SH-SY5Y (cell line): ENCODE data around the gene TM9SF3.

Source experiments
- GATA2 ChIP-seq: IDR thresholded peaks from 2 replicates; pipeline ENCODE4 v1.6.1; 2011; ENCODE audit warnings: mild to moderate bottlenecking, low read depth, low read length
- GATA3 ChIP-seq: IDR thresholded peaks from 2 replicates; pipeline ENCODE4 v1.6.1; 2011; ENCODE audit warnings: low read depth, mild to moderate bottlenecking, low read length, moderate library complexity

The TM9SF3 gene

GRCh38 chr10:96612055-96612830 is 25.4 kb upstream of the TM9SF3 start:
- no peak for TF ChIP-seq GATA3
- TF ChIP-seq GATA2 = no peak

GRCh38 chr10:96610817-96611216 is 24.0 kb upstream of the TM9SF3 start:
- TF ChIP-seq GATA3 (no peak), GATA2 (no peak)

GRCh38 chr10:96609510-96609909 is 22.7 kb upstream of the TM9SF3 start:
- no peak for TF ChIP-seq GATA3
- no peak for TF ChIP-seq GATA2

GRCh38 chr10:96608805-96609204 is 22.0 kb upstream of the TM9SF3 start:
- TF ChIP-seq GATA3 = no peak
- no peak for TF ChIP-seq GATA2

- TF ChIP-seq GATA2 (no peak), GATA3 (no peak)
Observed at GRCh38 chr10:96608262-96608661, 21.4 kb upstream of the TM9SF3 start.

GRCh38 chr10:96606946-96607345 is 20.1 kb upstream of the TM9SF3 start:
- no peak for TF ChIP-seq GATA3

GRCh38 chr10:96606216-96606615 is 19.4 kb upstream of the TM9SF3 start:
- no peak for TF ChIP-seq GATA3
- no peak for TF ChIP-seq GATA2

GRCh38 chr10:96600337-96600736 is 13.5 kb upstream of the TM9SF3 start:
- TF ChIP-seq GATA2 = no peak
- no peak for TF ChIP-seq GATA3

- TF ChIP-seq GATA3 = no peak
- no peak for TF ChIP-seq GATA2
Observed at GRCh38 chr10:96598846-96599245, 12.0 kb upstream of the TM9SF3 start.

GRCh38 chr10:96596422-96597407 is 9.9 kb upstream of the TM9SF3 start:
- TF ChIP-seq GATA2 (no peak), GATA3 (no peak)

GRCh38 chr10:96595741-96596140 is 8.9 kb upstream of the TM9SF3 start:
- no peak for TF ChIP-seq GATA3

GRCh38 chr10:96591946-96592345 is 5.1 kb upstream of the TM9SF3 start:
- TF ChIP-seq GATA2 (no peak), GATA3 (no peak)

- TF ChIP-seq GATA3 (no peak), GATA2 (no peak)
Observed at GRCh38 chr10:96588616-96589419, 2.0 kb upstream of the TM9SF3 start.

- no peak for TF ChIP-seq GATA3
- no peak for TF ChIP-seq GATA2
Observed at GRCh38 chr10:96588060-96588554, 1.3 kb upstream of the TM9SF3 start.
